HepG2 (cell line): ENCODE measurements around the gene XXYLT1. TPM values are rescaled to one million over a fixed set of nuclear protein-coding genes. Genes with fewer than 3 reads are reported as not detected.
A peak's percentile ranks its signal among the peaks of the same experiment; 100 is the strongest.

ENCODE experiments used
- ATAC-seq: fragments of 200-7000 bp; cut with Tn5 transposase; 3 replicates; pipeline ENCODE4 v1.9.1; 2020; ENCODE audit warnings: mild to moderate bottlenecking, moderate library complexity
- BruUV-seq: library from RNA; stranded (reverse); fragments of 400-500 nt; replicated peaks from 2 replicates; lab custom pipeline; 2021; lab: Mats Ljungman, UMichigan
- CTCF ChIA-PET: fragments of 300-600 bp; formaldehyde crosslinking; extraction: SDS; loops from one replicate; lab custom pipeline; 2021; ENCODE audit warnings: low total read pairs, inconsistent platforms, low intra/inter-chr PET ratio; lab: Yijun Ruan, JAX
- POLR2A ChIA-PET: fragments of 350-600 bp; sonication (Branson Sonifier 250); formaldehyde crosslinking; loops from one replicate; lab custom pipeline; 2020; ENCODE audit warnings: antibody characterized with exemption, inconsistent platforms; lab: Yijun Ruan, JAX
- DNase-seq: peaks from one replicate; pipeline ENCODE4 v3.0.0-alpha.2; 2015; ENCODE audit warnings: low spot score
- FAIRE-seq: peaks from 3 replicates; lab custom pipeline; 2011; peaks lifted over from hg19 to GRCh38; lab: Jason Lieb, UNC
- H2AFZ ChIP-seq: one replicate; pipeline ENCODE4 v1.6.1; 2011; ENCODE audit warnings: low read length, inconsistent platforms
- H3K27ac ChIP-seq: fragments of 300-600 bp; 3 replicates; pipeline ENCODE4 v1.8.0; 2011; ENCODE audit warnings: mixed run types, mild to moderate bottlenecking, mixed read lengths, low read length, inconsistent platforms; ENCODE audit not compliant: insufficient read depth; ENCODE audit errors: extremely low read length
- H3K27me3 ChIP-seq, 2 experiments: fragments of 200-600 bp in 1 of 2; 2 replicates in 1 of 2; 3 replicates in 1 of 2; pipeline versions ENCODE4 v1.6.0 to v1.8.0; 2011; ENCODE audit warnings: low read length in 2 of 2, mild to moderate bottlenecking in 2 of 2, moderate library complexity in 2 of 2, inconsistent platforms in 1 of 2; ENCODE audit not compliant: insufficient read depth in 2 of 2, control insufficient read depth in 1 of 2
- H3K36me3 ChIP-seq, 2 experiments: fragments of 200-600 bp in 1 of 2; replicated peaks in 1 of 2; 2 replicates in 1 of 2; 3 replicates in 1 of 2; pipeline versions ENCODE4 v1.5.1 to v1.8.0; 2011; ENCODE audit warnings: low read length in 2 of 2, inconsistent platforms in 1 of 2; ENCODE audit not compliant: insufficient read depth in 2 of 2, control insufficient read depth in 1 of 2
- H3K4me1 ChIP-seq: 2 replicates; pipeline ENCODE4 v1.5.1; 2012; ENCODE audit warnings: low read length, inconsistent platforms; ENCODE audit not compliant: insufficient read depth
- H3K4me2 ChIP-seq: 2 replicates; pipeline ENCODE4 v1.6.0; 2011; ENCODE audit warnings: low read depth, low read length, inconsistent platforms
- H3K4me3 ChIP-seq, 3 experiments: fragments of 200-600 bp in 1 of 3; sonication (generic), shearing (Covaris generic) in 1 of 3; replicated peaks in 1 of 3; 2 replicates each; pipeline ENCODE4 v1.5.1; 2011 to 2016; ENCODE audit warnings: low read length in 3 of 3, inconsistent platforms in 2 of 3, low read depth in 2 of 3, mild to moderate bottlenecking in 2 of 3, control low read depth in 1 of 3, mixed read lengths in 1 of 3; ENCODE audit not compliant: insufficient read depth in 1 of 3
- H3K79me2 ChIP-seq: one replicate; pipeline ENCODE4 v1.6.1; 2011; ENCODE audit warnings: low read length, inconsistent platforms; ENCODE audit not compliant: insufficient read depth
- H3K9ac ChIP-seq: 2 replicates; pipeline ENCODE4 v1.6.0; 2011; ENCODE audit warnings: mild to moderate bottlenecking, low read depth, low read length, inconsistent platforms; ENCODE audit not compliant: insufficient read depth
- H3K9me3 ChIP-seq: 2 replicates; pipeline ENCODE4 v1.5.1; 2012; ENCODE audit warnings: mild to moderate bottlenecking, low read length
- H4K20me1 ChIP-seq: 2 replicates; pipeline ENCODE4 v1.6.0; 2011; ENCODE audit warnings: inconsistent platforms, mild to moderate bottlenecking, low read length, moderate library complexity; ENCODE audit not compliant: insufficient read depth
- KMT2A ChIP-seq: sonication (generic); formaldehyde crosslinking; IDR thresholded peaks from 2 replicates; pipeline ENCODE4 v1.4.0; 2020; ENCODE audit warnings: missing genetic modification reagents
- MAFK ChIP-seq, 2 experiments: IDR thresholded peaks in 1 of 2; conservative IDR thresholded peaks in 1 of 2; 2 replicates each; pipeline ENCODE4 v1.6.1; 2011; ENCODE audit warnings: improper control_type of control experiment in 2 of 2, low read length in 2 of 2
- SKI ChIP-seq: fragments of 450-650 bp; IDR thresholded peaks from one replicate; pipeline ENCODE4 v1.6.1; 2018; ENCODE audit warnings: mild to moderate bottlenecking; ENCODE audit not compliant: partially characterized antibody
- ZFP1 ChIP-seq: IDR thresholded peaks from 2 replicates; pipeline ENCODE4 v1.6.1; 2016
- ZHX1 ChIP-seq: sonication (generic); formaldehyde crosslinking; IDR thresholded peaks from 2 replicates; pipeline ENCODE4 v1.8.1; 2022; ENCODE audit warnings: low read depth, mild to moderate bottlenecking, missing genetic modification reagents
- WGBS: methylation state at CpG from one replicate; pipeline ENCODE4 v1.1.6; 2017; ENCODE audit warnings: low lambda C conversion rate; 5-methylcytosine and 5-hydroxymethylcytosine counted together
- in situ Hi-C: cut with HindIII; loops from 2 replicates; pipeline ENCODE4 v1.10.0; 2017; ENCODE audit warnings: low pct_unique_long_range_greater_than_20kb; ENCODE audit not compliant: extremely low pct_ligation_motif_present
- intact Hi-C: fragments of 100-400 bp; cut with micrococcal nuclease; formaldehyde crosslinking; loops from one replicate; pipeline ENCODE4 v1.10.0; 2022; ENCODE audit not compliant: unreplicated experiment
- polyA plus RNA-seq, 8 experiments: library from polyadenylated mRNA; depleted of rRNA in 3 of 8; stranded (reverse) in 7 of 8; unstranded in 1 of 8; fragments of >200 nt; fragmentation: Illumina TruSeq in 4 of 8; extraction: Trizol in 4 of 8; gene quantifications; 2 replicates each; pipeline versions ENCODE4 v1.2.1 to v1.2.3, GENCODE V29; 2011 to 2016; ENCODE audit warnings: low read depth in 4 of 8, missing spikeins in 1 of 8, mixed read lengths in 1 of 8; ENCODE audit not compliant: insufficient read depth in 1 of 8
- total RNA-seq, 5 experiments: library from RNA; depleted of rRNA; stranded (reverse); fragments of >200 nt; fragmentation: Illumina TruSeq; extraction: Trizol; gene quantifications; 2 replicates each; pipeline ENCODE4 v1.2.3, GENCODE V29; 2016; ENCODE audit warnings: low read depth in 1 of 5

Gene XXYLT1
- total and polyA plus RNA-seq, 2 of the 13 experiments (the other 11 are each of a cell fraction or from before 2014, with no cell fraction given) = 17.7 to 19.0 TPM

GRCh38 chr3:195129644-195130492, 141.1 kb downstream of the XXYLT1 start:
- CTCF ChIA-PET = no interaction called here
- Histone ChIP-seq H3K4me1 (peaks cover 9% of the 10 kb centered on the region), H3K9ac (no peak overlapping the region), H4K20me1 (no peaks in the 10 kb centered on the region), H3K27me3 (no peaks in the 10 kb centered on the region), H2AFZ (no peak overlapping the region), H3K36me3 (peaks cover 2% of the 10 kb centered on the region in 2 experiments; a peak in 1 of 5 replicates), H3K27ac (no peak overlapping the region), H3K4me3 (no peak overlapping the region), H3K79me2 (no peaks in the 10 kb centered on the region), H3K9me3 (no peaks in the 10 kb centered on the region), H3K4me2 (no peak overlapping the region)
- in situ Hi-C loops (no loop called here), intact Hi-C loops (no loop called here)
- BruUV-seq = no TSS peak
- FAIRE-seq (no peak), DNase-seq (no peak), ATAC-seq (no peak)
- POLR2A ChIA-PET = no interaction called here
- WGBS = 96% methylated on average over 11 of the region's 11 CpGs
- TF ChIP-seq KMT2A (CRISPR knock-in tag) (no peak), SKI (no peak), MAFK (conservative IDR thresholded peaks at IDR 0.05 in 1 of 2, IDR thresholded peaks at IDR 0.05 in 1 of 2; ENCODE audit: low read length in 2 of 2) (0 out of 4 replicates have a peak, but pooled peaks of 1 of the 2 experiments have one; percentile 2), ZFP1 (no peak), ZHX1 (CRISPR knock-in tag) (no peak)
